Osteoblast (primary cell): ENCODE data around the gene TTC39A. TPM values are rescaled to one million over a fixed set of nuclear protein-coding genes. Genes with fewer than 3 reads are reported as not detected.

Experiments used
- DNase-seq: peaks from one replicate; pipeline ENCODE4 v3.0.0; 2011; ENCODE audit warnings: low spot score, mixed read lengths; ENCODE audit not compliant: insufficient read length; ENCODE audit errors: missing footprints
- H2AFZ ChIP-seq: 2 replicates; pipeline ENCODE4 v1.6.0; 2011; ENCODE audit warnings: mild to moderate bottlenecking, low read length
- H3K27ac ChIP-seq: 2 replicates; pipeline ENCODE4 v1.5.1; 2011; ENCODE audit warnings: mild to moderate bottlenecking, low read depth, low read length, moderate library complexity
- H3K27me3 ChIP-seq: 2 replicates; pipeline ENCODE4 v1.6.0; 2012; ENCODE audit warnings: mild to moderate bottlenecking, control low read depth, inconsistent platforms, low read length, moderate library complexity; ENCODE audit not compliant: insufficient read depth
- H3K36me3 ChIP-seq: 2 replicates; pipeline ENCODE4 v1.5.1; 2011; ENCODE audit warnings: mild to moderate bottlenecking, low read length, control low read depth, moderate library complexity; ENCODE audit not compliant: insufficient read depth
- H3K4me1 ChIP-seq: 2 replicates; pipeline ENCODE4 v1.5.1; 2011; ENCODE audit warnings: mild to moderate bottlenecking, low read length, control low read depth, moderate library complexity; ENCODE audit not compliant: insufficient read depth
- H3K4me2 ChIP-seq: 2 replicates; pipeline ENCODE4 v1.6.0; 2011; ENCODE audit warnings: mild to moderate bottlenecking, low read length; ENCODE audit not compliant: insufficient read depth
- H3K4me3 ChIP-seq: fragments of 200-600 bp; sonication (generic); 3 replicates; pipeline ENCODE4 v1.5.1; 2012; ENCODE audit warnings: mild to moderate bottlenecking, low read length, inconsistent platforms; ENCODE audit not compliant: insufficient read depth
- H3K79me2 ChIP-seq: 2 replicates; pipeline ENCODE4 v1.6.0; 2012; ENCODE audit warnings: mild to moderate bottlenecking, low read length, control low read depth, inconsistent platforms; ENCODE audit not compliant: insufficient read depth
- H3K9me3 ChIP-seq: 2 replicates; pipeline ENCODE4 v1.5.1; 2011; ENCODE audit warnings: low read depth, low read length, control low read depth
- H4K20me1 ChIP-seq: 2 replicates; pipeline ENCODE4 v1.6.0; 2012; ENCODE audit warnings: mild to moderate bottlenecking, low read length, control low read depth; ENCODE audit not compliant: insufficient read depth
- total RNA-seq: library from RNA; depleted of rRNA; stranded (reverse); fragments of >200 nt; gene quantifications from 2 replicates; pipeline ENCODE4 v1.2.3, GENCODE V29; 2012
- TF ChIP-seq, protein P1 (sequence below): IDR thresholded peaks from 2 replicates; pipeline ENCODE4 v1.5.1; 2011; ENCODE audit warnings: mild to moderate bottlenecking, low read depth, low read length, moderate library complexity; ENCODE audit errors: extremely low read depth

TTC39A gene
- total RNA-seq, 1 donor, result 0.72 TPM

DNA sequence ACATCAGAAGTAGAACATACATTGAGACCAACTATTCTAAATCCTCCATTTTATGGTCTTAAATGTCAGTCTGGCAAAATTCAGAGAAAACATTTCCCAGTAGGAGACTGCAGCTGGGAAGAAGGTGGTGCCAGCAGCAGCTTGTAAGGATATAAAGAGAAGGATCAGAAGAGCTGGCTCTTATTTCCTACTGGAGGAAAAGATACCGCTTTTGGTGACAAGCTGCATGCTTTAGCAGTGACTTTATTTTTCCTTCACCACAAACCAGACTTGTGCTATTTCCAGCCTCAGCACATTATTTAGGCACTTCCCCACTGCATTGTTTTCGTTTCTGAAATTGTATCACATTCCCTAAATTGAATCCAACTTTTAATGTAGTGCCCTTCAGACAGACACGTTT, 65.9 kb downstream of the TTC39A start:
- peak overlapping the region; percentile 71 for H3K4me2 ChIP-seq
- DNase-seq, result peak; percentile 90
- no peaks in the 10 kb centered on the region for H3K27me3 ChIP-seq
- H3K27ac ChIP-seq, result peak overlapping the region; percentile 80
- no peaks in the 10 kb centered on the region for H3K9me3 ChIP-seq
- H4K20me1 ChIP-seq, result peaks cover 13% of the 10 kb centered on the region
- H3K79me2 ChIP-seq, result peaks cover 78% of the 10 kb centered on the region
- H3K36me3 ChIP-seq, result no peaks in the 10 kb centered on the region
- peaks cover 79% of the 10 kb centered on the region for H3K4me1 ChIP-seq
- TF ChIP-seq, protein P1, sequence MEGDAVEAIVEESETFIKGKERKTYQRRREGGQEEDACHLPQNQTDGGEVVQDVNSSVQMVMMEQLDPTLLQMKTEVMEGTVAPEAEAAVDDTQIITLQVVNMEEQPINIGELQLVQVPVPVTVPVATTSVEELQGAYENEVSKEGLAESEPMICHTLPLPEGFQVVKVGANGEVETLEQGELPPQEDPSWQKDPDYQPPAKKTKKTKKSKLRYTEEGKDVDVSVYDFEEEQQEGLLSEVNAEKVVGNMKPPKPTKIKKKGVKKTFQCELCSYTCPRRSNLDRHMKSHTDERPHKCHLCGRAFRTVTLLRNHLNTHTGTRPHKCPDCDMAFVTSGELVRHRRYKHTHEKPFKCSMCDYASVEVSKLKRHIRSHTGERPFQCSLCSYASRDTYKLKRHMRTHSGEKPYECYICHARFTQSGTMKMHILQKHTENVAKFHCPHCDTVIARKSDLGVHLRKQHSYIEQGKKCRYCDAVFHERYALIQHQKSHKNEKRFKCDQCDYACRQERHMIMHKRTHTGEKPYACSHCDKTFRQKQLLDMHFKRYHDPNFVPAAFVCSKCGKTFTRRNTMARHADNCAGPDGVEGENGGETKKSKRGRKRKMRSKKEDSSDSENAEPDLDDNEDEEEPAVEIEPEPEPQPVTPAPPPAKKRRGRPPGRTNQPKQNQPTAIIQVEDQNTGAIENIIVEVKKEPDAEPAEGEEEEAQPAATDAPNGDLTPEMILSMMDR, result no peak
- peak overlapping the region; percentile 43 for H3K4me3 ChIP-seq
- H2AFZ ChIP-seq, result no peak overlapping the region

DNA sequence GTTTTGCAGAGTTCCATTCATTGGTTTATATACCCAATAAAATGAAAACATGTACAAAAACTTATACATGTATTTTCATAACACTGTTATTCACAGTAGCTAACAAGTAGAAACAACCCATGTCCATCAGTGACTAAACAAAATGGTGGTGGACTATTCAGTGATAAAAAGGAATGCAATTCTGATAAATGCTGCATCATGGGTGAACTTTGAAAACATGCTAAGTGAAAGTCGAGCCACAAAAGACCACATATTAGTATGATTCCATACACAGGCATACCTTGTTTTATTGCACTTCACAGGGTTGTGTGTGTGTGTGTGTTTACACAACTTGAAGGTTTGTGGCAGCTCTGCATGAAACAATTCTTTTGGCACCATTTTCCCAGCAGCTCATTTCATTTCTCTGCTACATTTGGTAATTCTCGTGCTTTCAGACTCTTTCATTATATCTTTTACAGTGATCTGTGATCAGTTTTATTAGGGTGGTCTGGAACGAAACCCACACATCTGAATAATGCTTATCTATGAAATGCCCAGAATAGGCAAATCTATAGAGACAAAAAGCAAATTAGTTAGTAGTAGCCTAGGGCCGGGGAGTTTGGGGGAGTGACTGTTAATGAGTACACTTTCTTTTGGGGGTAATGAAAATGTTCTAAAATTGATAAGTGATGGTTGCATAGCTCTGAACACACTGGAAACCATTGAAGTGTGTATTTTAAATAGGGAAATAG, 67.0 kb downstream of the TTC39A start:
- Histone ChIP-seq H3K4me2 (no peak overlapping the region), H3K27ac (peak overlapping the region; percentile 80), H2AFZ (no peak overlapping the region), H3K36me3 (no peaks in the 10 kb centered on the region), H3K79me2 (peaks cover 85% of the 10 kb centered on the region), H3K27me3 (no peaks in the 10 kb centered on the region), H4K20me1 (peaks cover 20% of the 10 kb centered on the region), H3K4me3 (no peak overlapping the region), H3K9me3 (no peaks in the 10 kb centered on the region), H3K4me1 (peaks cover 71% of the 10 kb centered on the region)
- DNase-seq, result no peak
- TF ChIP-seq, protein P1, result no peak

DNA sequence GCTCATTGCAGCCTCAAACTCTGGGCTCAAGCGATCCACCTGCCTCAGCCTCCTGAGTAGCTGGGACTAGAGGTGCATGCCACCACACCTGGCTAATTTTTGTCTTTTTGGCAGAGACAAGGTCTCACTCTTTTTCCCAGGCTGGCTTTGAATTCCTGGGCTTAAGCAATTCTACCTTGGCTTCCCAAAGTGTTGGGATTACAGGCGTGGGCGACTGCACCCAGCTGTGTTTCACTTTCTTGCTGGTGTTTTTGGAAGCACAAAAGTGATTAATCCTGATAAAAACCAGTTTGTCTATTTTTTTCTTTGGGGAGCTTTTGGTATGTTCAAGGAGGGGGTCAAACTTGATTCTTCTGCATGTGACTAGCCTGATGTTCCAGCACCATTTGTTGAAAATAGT, 75.0 kb downstream of the TTC39A start:
- DNase-seq, result peak; percentile 9
- Histone ChIP-seq H3K4me2 (no peak overlapping the region), H2AFZ (no peak overlapping the region), H3K27me3 (no peaks in the 10 kb centered on the region), H3K36me3 (no peaks in the 10 kb centered on the region), H3K79me2 (peaks cover 98% of the 10 kb centered on the region), H4K20me1 (peaks cover 70% of the 10 kb centered on the region), H3K4me1 (peaks cover 7% of the 10 kb centered on the region), H3K4me3 (no peak overlapping the region), H3K27ac (no peak overlapping the region), H3K9me3 (no peaks in the 10 kb centered on the region)
- TF ChIP-seq, protein P1, result no peak

DNA sequence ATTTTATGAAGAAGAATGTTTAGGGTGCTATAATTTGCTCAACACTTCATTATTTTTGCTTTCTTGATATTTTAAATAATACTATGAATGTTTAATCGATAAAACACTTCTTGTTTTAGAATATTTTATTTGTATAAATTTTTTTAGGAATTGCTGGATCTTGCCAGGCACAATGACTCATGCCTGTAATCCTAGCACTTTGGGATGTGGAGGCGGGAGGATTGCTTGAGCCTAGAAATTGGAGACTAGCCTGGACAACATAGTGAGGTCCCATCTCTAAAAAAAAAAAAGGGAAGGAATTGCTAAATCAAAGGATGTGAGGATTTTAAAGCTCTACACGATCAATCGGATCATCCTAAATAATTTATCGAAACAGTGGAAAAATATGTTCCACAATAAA, 76.7 kb downstream of the TTC39A start:
- Histone ChIP-seq H3K4me1 (no peaks in the 10 kb centered on the region), H3K27me3 (no peaks in the 10 kb centered on the region), H3K4me3 (no peak overlapping the region), H2AFZ (no peak overlapping the region), H3K9me3 (no peaks in the 10 kb centered on the region), H3K79me2 (peaks cover 98% of the 10 kb centered on the region), H3K27ac (no peak overlapping the region), H4K20me1 (peaks cover 77% of the 10 kb centered on the region), H3K4me2 (no peak overlapping the region), H3K36me3 (no peaks in the 10 kb centered on the region)
- DNase-seq, result no peak
- TF ChIP-seq, protein P1, result no peak
